Kidney capillary endothelial cell (primary cell): ENCODE data around the gene GALNT17.
"Not testable (repeated sequence)": the region's sequence is repeated elsewhere in the genome, so short reads cannot be mapped to it uniquely, and the experiment has no call there.

ENCODE experiments used
- DNase-seq: peaks from one replicate; pipeline ENCODE4 v3.0.0-alpha.2; 2018; ENCODE audit warnings: low spot score

GALNT17 gene

GRCh38 chr7:71165708-71166107, 33.8 kb downstream of the GALNT17 start:
- DNase-seq = no peak

- DNase-seq = no peak
Observed at GRCh38 chr7:71171476-71171875, 39.5 kb downstream of the GALNT17 start.

GRCh38 chr7:71173955-71174354, 42.0 kb downstream of the GALNT17 start:
- no peak for DNase-seq

GRCh38 chr7:71182438-71182935, 50.5 kb downstream of the GALNT17 start:
- DNase-seq = no peak

GRCh38 chr7:71184136-71184535, 52.2 kb downstream of the GALNT17 start:
- DNase-seq = no peak

GRCh38 chr7:71184609-71185008, 52.7 kb downstream of the GALNT17 start:
- DNase-seq = no peak

- DNase-seq = no peak
Observed at GRCh38 chr7:71186535-71187057, 54.7 kb downstream of the GALNT17 start.

GRCh38 chr7:71191771-71192170, 59.8 kb downstream of the GALNT17 start:
- no peak for DNase-seq

GRCh38 chr7:71193099-71193810, 61.3 kb downstream of the GALNT17 start:
- no peak for DNase-seq

- DNase-seq = no peak
Observed at GRCh38 chr7:71198391-71198790, 66.4 kb downstream of the GALNT17 start.

- DNase-seq = no peak
Observed at GRCh38 chr7:71198887-71199286, 66.9 kb downstream of the GALNT17 start.

- no peak for DNase-seq
Observed at GRCh38 chr7:71206184-71206583, 74.2 kb downstream of the GALNT17 start.

- no peak for DNase-seq
Observed at GRCh38 chr7:71208881-71209280, 76.9 kb downstream of the GALNT17 start.

GRCh38 chr7:71209484-71209883, 77.5 kb downstream of the GALNT17 start:
- not testable (repeated sequence) for DNase-seq

GRCh38 chr7:71210220-71210619, 78.3 kb downstream of the GALNT17 start:
- no peak for DNase-seq

- DNase-seq = not testable (repeated sequence)
Observed at GRCh38 chr7:71212433-71212832, 80.5 kb downstream of the GALNT17 start.

- no peak for DNase-seq
Observed at GRCh38 chr7:71216211-71216610, 84.3 kb downstream of the GALNT17 start.

- no peak for DNase-seq
Observed at GRCh38 chr7:71220210-71220695, 88.3 kb downstream of the GALNT17 start.

GRCh38 chr7:71221049-71221448, 89.1 kb downstream of the GALNT17 start:
- no peak for DNase-seq

- no peak for DNase-seq
Observed at GRCh38 chr7:71221549-71221948, 89.6 kb downstream of the GALNT17 start.

- no peak for DNase-seq
Observed at GRCh38 chr7:71227126-71227525, 95.2 kb downstream of the GALNT17 start.

- no peak for DNase-seq
Observed at GRCh38 chr7:71229148-71229547, 97.2 kb downstream of the GALNT17 start.

- DNase-seq = no peak
Observed at GRCh38 chr7:71229699-71230098, 97.8 kb downstream of the GALNT17 start.

- DNase-seq = no peak
Observed at GRCh38 chr7:71235253-71235652, 103.3 kb downstream of the GALNT17 start.
